K562 (cell line): ENCODE results near the gene MVD. TPM values are rescaled to one million over a fixed set of nuclear protein-coding genes. Genes with fewer than 3 reads are reported as not detected.
A peak's percentile ranks its signal among the peaks of the same experiment; 100 is the strongest.

Experiments
- BCOR ChIP-seq: fragments of 450-650 bp; IDR thresholded peaks from 2 replicates; pipeline ENCODE4 v1.6.1; 2016
- CBX3 ChIP-seq, 2 experiments: IDR thresholded peaks; 1 replicate in 1 of 2; 2 replicates in 1 of 2; pipeline ENCODE4 v1.6.1; 2012; ENCODE audit warnings: inconsistent platforms in 2 of 2, low read length in 2 of 2, borderline replicate concordance in 1 of 2, control low read depth in 1 of 2
- CHD4 ChIP-seq: fragments of 200-600 bp; sonication (generic); IDR thresholded peaks from 3 replicates; pipeline ENCODE4 v1.6.1; 2012; ENCODE audit warnings: low read depth, mild to moderate bottlenecking, mixed read lengths, low read length, inconsistent platforms; ENCODE audit not compliant: insufficient read depth, insufficient replicate concordance, poor library complexity, severe bottlenecking
- HLTF ChIP-seq: fragments of 450-650 bp; IDR thresholded peaks from 2 replicates; pipeline ENCODE4 v1.6.1; 2016
- NFIC ChIP-seq: fragments of 450-650 bp; IDR thresholded peaks from 2 replicates; pipeline ENCODE4 v1.6.1; 2017; ENCODE audit warnings: mild to moderate bottlenecking, inconsistent platforms
- PBX2 ChIP-seq, 2 experiments: IDR thresholded peaks in 1 of 2; conservative IDR thresholded peaks in 1 of 2; 2 replicates each; pipeline ENCODE4 v1.6.1; 2016; ENCODE audit warnings: low read depth in 2 of 2, mild to moderate bottlenecking in 1 of 2, missing compliant biosample characterization in 1 of 2, missing genetic modification characterization in 1 of 2, moderate library complexity in 1 of 2
- POLR3G ChIP-seq: IDR thresholded peaks from 2 replicates; pipeline ENCODE4 v1.6.1; 2011; ENCODE audit not compliant: insufficient read length, insufficient replicate concordance; ENCODE audit errors: extremely low read depth
- PRPF4 ChIP-seq: fragments of 200-400 bp; formaldehyde crosslinking; IDR thresholded peaks from one replicate; pipeline ENCODE4 v1.6.1; 2017; ENCODE audit warnings: low read length, low read depth, mild to moderate bottlenecking; ENCODE audit not compliant: insufficient read depth, poor library complexity, severe bottlenecking
- PURB ChIP-seq: sonication (generic); formaldehyde crosslinking; IDR thresholded peaks from 2 replicates; pipeline ENCODE4 v1.9.0; 2021; ENCODE audit warnings: low read depth, mild to moderate bottlenecking, missing genetic modification reagents
- RBFOX2 ChIP-seq: fragments of 200-400 bp; formaldehyde crosslinking; IDR thresholded peaks from 2 replicates; pipeline ENCODE4 v1.6.1; 2017; ENCODE audit warnings: low read depth, mild to moderate bottlenecking, low read length, moderate library complexity
- RHOXF2B ChIP-seq: fragments of 250-450 bp; sonication (Bioruptor Pico); conservative IDR thresholded peaks from 2 replicates; pipeline ENCODE4 v1.5.1; 2021
- TFAP4 ChIP-seq: sonication (generic); formaldehyde crosslinking; IDR thresholded peaks from 2 replicates; pipeline ENCODE4 v1.8.0; 2022; ENCODE audit warnings: missing genetic modification reagents, mild to moderate bottlenecking, moderate library complexity, borderline replicate concordance
- ZBTB2 ChIP-seq: fragments of 450-650 bp; IDR thresholded peaks from 2 replicates; pipeline ENCODE4 v1.6.1; 2016; ENCODE audit warnings: antibody characterized with exemption
- ZBTB8A ChIP-seq: fragments of 450-650 bp; IDR thresholded peaks from 2 replicates; pipeline ENCODE4 v1.6.1; 2018; ENCODE audit warnings: mild to moderate bottlenecking, moderate library complexity; ENCODE audit not compliant: partially characterized antibody
- ZBTB9 ChIP-seq: fragments of 450-650 bp; formaldehyde crosslinking; IDR thresholded peaks from 2 replicates; pipeline ENCODE4 v1.4.0; 2020; ENCODE audit warnings: mild to moderate bottlenecking, moderate library complexity
- ZNF12 ChIP-seq: sonication (generic); formaldehyde crosslinking; IDR thresholded peaks from 2 replicates; pipeline ENCODE4 v1.4.0; 2020; ENCODE audit warnings: mild to moderate bottlenecking, missing genetic modification reagents
- ZNF143 ChIP-seq: sonication (generic); formaldehyde crosslinking; IDR thresholded peaks from 2 replicates; pipeline ENCODE4 v1.9.0; 2022; ENCODE audit warnings: mild to moderate bottlenecking, missing genetic modification reagents
- ZNF165 ChIP-seq: fragments of 250-450 bp; sonication (Bioruptor Pico); IDR thresholded peaks from 2 replicates; pipeline ENCODE4 v1.4.0; 2020; ENCODE audit warnings: borderline replicate concordance
- ZNF184 ChIP-seq: sonication (generic); formaldehyde crosslinking; IDR thresholded peaks from 2 replicates; pipeline ENCODE4 v1.5.0; 2020; ENCODE audit warnings: missing genetic modification reagents
- ZNF586 ChIP-seq: fragments of 450-650 bp; formaldehyde crosslinking; conservative IDR thresholded peaks from 2 replicates; pipeline ENCODE4 v1.4.0; 2020; ENCODE audit warnings: mild to moderate bottlenecking, moderate library complexity
- polyA plus RNA-seq, 8 experiments: library from polyadenylated mRNA; depleted of rRNA in 4 of 8; stranded (reverse) in 5 of 8; unstranded in 3 of 8; fragments of >200 nt; fragmentation: Nextera tagmentation in 2 of 8; fragmentation: Illumina TruSeq in 1 of 8; extraction: Ambion mirVana in 2 of 8; extraction: Trizol in 1 of 8; gene quantifications; 2 replicates each; pipeline versions ENCODE4 v1.2.1 to v1.2.3, GENCODE V29; 2011 to 2014; ENCODE audit warnings: inconsistent platforms in 1 of 8, missing spikeins in 1 of 8
- total RNA-seq, 7 experiments: library from RNA; depleted of rRNA in 6 of 7; stranded (reverse); fragments of >200 nt in 6 of 7; fragmentation: Illumina TruSeq in 2 of 7; extraction: Trizol in 2 of 7; gene quantifications; 2 replicates each; pipeline versions ENCODE4 v1.2.1 to v1.2.3, GENCODE V29; 2011 to 2021; ENCODE audit warnings: low replicate concordance in 1 of 7

The MVD gene
- total and polyA plus RNA-seq, 9 of the 15 experiments (the other 6 are each of a cell fraction or from before 2014, with no cell fraction given) = 12.2 to 141 (median 45.3) TPM

GRCh38 chr16:88649924-88650748, 12.8 kb downstream of the MVD start (continued):
- no peak for TF ChIP-seq PBX2 (CRISPR knock-in tag; IDR thresholded peaks at IDR 0.05; ENCODE audit: low read depth)
- TF ChIP-seq PBX2 (tag; conservative IDR thresholded peaks at IDR 0.05; ENCODE audit: low read depth) = no peak
- TF ChIP-seq ZBTB8A = no peak
- TF ChIP-seq ZNF12 (CRISPR knock-in tag) = peak; percentile 83; the same call in 1 of the 2 replicates
- TF ChIP-seq CBX3 (IDR thresholded peaks at IDR 0.05; ENCODE audit: borderline replicate concordance in 1 of 2, low read length in 2 of 2) = no peak
- TF ChIP-seq ZNF586 (CRISPR knock-in tag) = no peak
- TF ChIP-seq BCOR = 0 out of 2 replicates have a peak, but pooled peaks have one; percentile 17
- no peak for TF ChIP-seq POLR3G
- TF ChIP-seq CHD4 = no peak
- no peak for TF ChIP-seq ZNF143 (CRISPR knock-in tag)
- no peak for TF ChIP-seq RHOXF2B (CRISPR knock-in tag)
- TF ChIP-seq ZNF165 (CRISPR knock-in tag) = 0 out of 2 replicates have a peak, but pooled peaks have one; percentile 51
- peak; percentile 54; the same call in 1 of the 2 replicates for TF ChIP-seq ZBTB9
- peak; percentile 50; the same call in 1 of the 2 replicates for TF ChIP-seq RBFOX2
- TF ChIP-seq NFIC = 0 out of 2 replicates have a peak, but pooled peaks have one; percentile 7
- TF ChIP-seq HLTF = no peak
- TF ChIP-seq ZBTB2 = 0 out of 2 replicates have a peak, but pooled peaks have one; percentile 22
- peak; percentile 50; the same call in 1 of the 2 replicates for TF ChIP-seq TFAP4 (CRISPR knock-in tag)
- TF ChIP-seq PURB (CRISPR knock-in tag) = 0 out of 2 replicates have a peak, but pooled peaks have one; percentile 11
- peak; percentile 35; the same call in 1 of the 2 replicates for TF ChIP-seq ZNF184
- peak; percentile 51 for TF ChIP-seq PRPF4
